ENCODE data around the gene PRKG1.
"Not testable (repeated sequence)": the region's sequence is repeated elsewhere in the genome, so short reads cannot be mapped to it uniquely, and the experiment has no call there.

The PRKG1 gene

GRCh38 chr10:51340845-51341610 is 266.7 kb downstream of the PRKG1 start:
- H3K36me3 Mint-ChIP-seq (ENCODE audit: insufficient read depth) = no peaks in the 10 kb centered on the region
- H3K4me3 Mint-ChIP-seq = peak overlapping the region; percentile 20 to 53
- peaks cover 3 to 5% of the 10 kb centered on the region in 2 donors for H3K9me3 Mint-ChIP-seq
- DNase-seq = no peak
- H3K27ac Mint-ChIP-seq = peak overlapping the region; percentile 54 to 89
- peak; percentile 59 for ATAC-seq (replicated peaks)
- H3K27me3 Mint-ChIP-seq = no peaks in the 10 kb centered on the region
- peaks cover 8 to 10% of the 10 kb centered on the region in 2 donors for H3K4me1 Mint-ChIP-seq (ENCODE audit: low read depth in 2 of 2)

- H3K4me1 Mint-ChIP-seq (ENCODE audit: low read depth in 2 of 2); H3K9me3 Mint-ChIP-seq; DNase-seq; H3K36me3 Mint-ChIP-seq (ENCODE audit: insufficient read depth); H3K27me3 Mint-ChIP-seq: not testable (repeated sequence)
- peak overlapping the region; percentile 54 to 89 for H3K27ac Mint-ChIP-seq
- peak; percentile 19 for ATAC-seq (replicated peaks)
- H3K4me3 Mint-ChIP-seq = peak overlapping the region; percentile 20 to 53
Measured at GRCh38 chr10:51341745-51342144, 267.5 kb downstream of the PRKG1 start.

- Mint-ChIP-seq H3K27ac (peak overlapping the region in 1 of 2 donors; percentile 89), H3K27me3 (no peaks in the 10 kb centered on the region), H3K4me1 (ENCODE audit: low read depth in 2 of 2) (peaks cover 8 to 10% of the 10 kb centered on the region in 2 donors), H3K36me3 (ENCODE audit: insufficient read depth) (no peaks in the 10 kb centered on the region), H3K9me3 (peaks cover 3 to 11% of the 10 kb centered on the region in 2 donors), H3K4me3 (peak overlapping the region in 1 of 2 donors; percentile 20)
- no peak for DNase-seq
- ATAC-seq (replicated peaks) = no peak
Measured at GRCh38 chr10:51342381-51342780, 268.1 kb downstream of the PRKG1 start.

GRCh38 chr10:51343391-51343790 is 269.1 kb downstream of the PRKG1 start:
- no peaks in the 10 kb centered on the region for H3K36me3 Mint-ChIP-seq (ENCODE audit: insufficient read depth)
- H3K27ac Mint-ChIP-seq = no peak overlapping the region
- H3K4me3 Mint-ChIP-seq = no peak overlapping the region
- H3K27me3 Mint-ChIP-seq = no peaks in the 10 kb centered on the region
- DNase-seq (no peak), ATAC-seq (replicated peaks) (no peak)
- peaks cover 3 to 11% of the 10 kb centered on the region in 2 donors for H3K9me3 Mint-ChIP-seq
- H3K4me1 Mint-ChIP-seq (ENCODE audit: low read depth in 2 of 2) = peaks cover 8 to 10% of the 10 kb centered on the region in 2 donors

GRCh38 chr10:51344371-51344770 is 270.1 kb downstream of the PRKG1 start:
- peaks cover 3 to 11% of the 10 kb centered on the region in 2 donors for H3K9me3 Mint-ChIP-seq
- peaks cover 8 to 10% of the 10 kb centered on the region in 2 donors for H3K4me1 Mint-ChIP-seq (ENCODE audit: low read depth in 2 of 2)
- ATAC-seq (replicated peaks) = no peak
- no peaks in the 10 kb centered on the region for H3K36me3 Mint-ChIP-seq (ENCODE audit: insufficient read depth)
- H3K27ac Mint-ChIP-seq = no peak overlapping the region
- H3K27me3 Mint-ChIP-seq = no peaks in the 10 kb centered on the region
- H3K4me3 Mint-ChIP-seq = no peak overlapping the region
- no peak for DNase-seq

- Mint-ChIP-seq H3K27ac (no peak overlapping the region), H3K9me3 (peaks cover 0 to 7% of the 10 kb centered on the region in 2 donors), H3K27me3 (no peaks in the 10 kb centered on the region), H3K4me1 (ENCODE audit: low read depth in 2 of 2) (no peaks in the 10 kb centered on the region), H3K36me3 (ENCODE audit: insufficient read depth) (no peaks in the 10 kb centered on the region), H3K4me3 (no peak overlapping the region)
- ATAC-seq (replicated peaks) (no peak), DNase-seq (no peak)
Measured at GRCh38 chr10:51348622-51349021, 274.3 kb downstream of the PRKG1 start.

GRCh38 chr10:51357170-51357569 is 282.9 kb downstream of the PRKG1 start:
- ATAC-seq (replicated peaks) = no peak

GRCh38 chr10:51358227-51358626 is 283.9 kb downstream of the PRKG1 start:
- Mint-ChIP-seq H3K4me3 (no peak overlapping the region), H3K36me3 (ENCODE audit: insufficient read depth) (no peaks in the 10 kb centered on the region), H3K27ac (no peak overlapping the region), H3K9me3 (no peaks in the 10 kb centered on the region), H3K27me3 (no peaks in the 10 kb centered on the region), H3K4me1 (ENCODE audit: low read depth in 2 of 2) (no peaks in the 10 kb centered on the region)
- no peak for ATAC-seq (replicated peaks)
- DNase-seq = no peak

More at GRCh38 chr10:51357170-51357569, 282.9 kb downstream of the PRKG1 start:
- H3K36me3 Mint-ChIP-seq (ENCODE audit: insufficient read depth) = no peaks in the 10 kb centered on the region
- H3K4me3 Mint-ChIP-seq = no peak overlapping the region
- no peaks in the 10 kb centered on the region for H3K9me3 Mint-ChIP-seq
- H3K27me3 Mint-ChIP-seq = no peaks in the 10 kb centered on the region
- no peaks in the 10 kb centered on the region for H3K4me1 Mint-ChIP-seq (ENCODE audit: low read depth in 2 of 2)
- no peak overlapping the region for H3K27ac Mint-ChIP-seq
- no peak for DNase-seq

GRCh38 chr10:51363415-51363814 is 289.1 kb downstream of the PRKG1 start:
- no peak for ATAC-seq (replicated peaks)
- Mint-ChIP-seq H3K9me3 (no peaks in the 10 kb centered on the region), H3K27me3 (peaks cover 0 to 15% of the 10 kb centered on the region in 2 donors), H3K4me1 (ENCODE audit: low read depth in 2 of 2) (no peaks in the 10 kb centered on the region), H3K27ac (no peak overlapping the region), H3K36me3 (ENCODE audit: insufficient read depth) (no peaks in the 10 kb centered on the region), H3K4me3 (no peak overlapping the region)
- DNase-seq = no peak

GRCh38 chr10:51364674-51365073 is 290.4 kb downstream of the PRKG1 start:
- Mint-ChIP-seq H3K36me3 (ENCODE audit: insufficient read depth) (no peaks in the 10 kb centered on the region), H3K27me3 (peaks cover 0 to 15% of the 10 kb centered on the region in 2 donors), H3K9me3 (no peaks in the 10 kb centered on the region), H3K4me1 (ENCODE audit: low read depth in 2 of 2) (no peaks in the 10 kb centered on the region), H3K4me3 (no peak overlapping the region), H3K27ac (no peak overlapping the region)
- ATAC-seq (replicated peaks) (no peak), DNase-seq (no peak)

GRCh38 chr10:51366044-51366443 is 291.8 kb downstream of the PRKG1 start:
- DNase-seq (no peak), ATAC-seq (replicated peaks) (no peak)
- Mint-ChIP-seq H3K9me3 (no peaks in the 10 kb centered on the region), H3K4me3 (no peak overlapping the region), H3K27me3 (peaks cover 0 to 15% of the 10 kb centered on the region in 2 donors), H3K27ac (no peak overlapping the region), H3K36me3 (ENCODE audit: insufficient read depth) (no peaks in the 10 kb centered on the region), H3K4me1 (ENCODE audit: low read depth in 2 of 2) (no peaks in the 10 kb centered on the region)

GRCh38 chr10:51367127-51367526 is 292.8 kb downstream of the PRKG1 start:
- Mint-ChIP-seq H3K27me3 (peaks cover 0 to 15% of the 10 kb centered on the region in 2 donors), H3K9me3 (no peaks in the 10 kb centered on the region), H3K36me3 (ENCODE audit: insufficient read depth) (no peaks in the 10 kb centered on the region), H3K4me1 (ENCODE audit: low read depth in 2 of 2) (no peaks in the 10 kb centered on the region), H3K4me3 (no peak overlapping the region), H3K27ac (no peak overlapping the region)
- DNase-seq = no peak
- ATAC-seq (replicated peaks) = no peak

- DNase-seq = no peak
- no peaks in the 10 kb centered on the region for H3K9me3 Mint-ChIP-seq
- no peak for ATAC-seq (replicated peaks)
- no peak overlapping the region for H3K4me3 Mint-ChIP-seq
- H3K36me3 Mint-ChIP-seq (ENCODE audit: insufficient read depth) = no peaks in the 10 kb centered on the region
- H3K27ac Mint-ChIP-seq = no peak overlapping the region
- H3K4me1 Mint-ChIP-seq (ENCODE audit: low read depth in 2 of 2) = no peaks in the 10 kb centered on the region
- H3K27me3 Mint-ChIP-seq = peaks cover 0 to 15% of the 10 kb centered on the region in 2 donors
Measured at GRCh38 chr10:51367694-51368093, 293.4 kb downstream of the PRKG1 start.

GRCh38 chr10:51368943-51369342 is 294.7 kb downstream of the PRKG1 start:
- H3K27me3 Mint-ChIP-seq = peaks cover 0 to 15% of the 10 kb centered on the region in 2 donors
- no peaks in the 10 kb centered on the region for H3K9me3 Mint-ChIP-seq
- no peak for ATAC-seq (replicated peaks)
- H3K27ac Mint-ChIP-seq = no peak overlapping the region
- H3K36me3 Mint-ChIP-seq (ENCODE audit: insufficient read depth) = no peaks in the 10 kb centered on the region
- no peaks in the 10 kb centered on the region for H3K4me1 Mint-ChIP-seq (ENCODE audit: low read depth in 2 of 2)
- DNase-seq = no peak
- no peak overlapping the region for H3K4me3 Mint-ChIP-seq

Measured in effector memory CD8-positive, alpha-beta T cell (primary cell).